Midbrain (tissue), 1 donor: ENCODE data around the gene MVP.
"Not testable (repeated sequence)": the region's sequence is repeated elsewhere in the genome, so short reads cannot be mapped to it uniquely, and the experiment has no call there.

Experiments
- DNase-seq: peaks from one replicate; lab custom pipeline; 2025; lab: John Stamatoyannopoulos, UW

MVP gene

DNA sequence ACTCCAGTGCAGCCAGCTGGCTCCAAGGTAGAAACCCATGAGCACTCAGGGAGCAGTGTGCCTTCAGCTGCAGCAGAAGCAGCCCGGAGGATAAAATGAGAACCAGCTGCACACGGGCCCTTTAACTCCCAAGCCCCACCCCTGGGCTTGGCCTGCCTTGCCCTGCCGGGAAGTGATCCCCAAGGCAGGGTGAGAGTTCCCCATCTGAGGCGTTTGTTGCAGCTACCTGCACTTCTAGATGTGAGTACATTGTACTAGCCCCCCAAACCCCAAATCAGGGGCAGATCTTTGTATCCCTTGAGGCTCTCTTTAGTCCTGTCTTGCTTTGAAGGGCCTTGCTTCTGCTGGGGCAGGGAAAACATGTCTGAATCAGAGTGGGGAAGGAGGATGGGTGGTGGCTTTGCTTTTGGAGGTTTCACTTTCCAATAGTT is at the start of gene MVP:
Gene MVP, plus strand, starts transcription at position 192 of the 431 bp plus-strand sequence. CDS start 10,088 bp downstream, outside the sequence.
- DNase-seq = peak; percentile 39

DNA sequence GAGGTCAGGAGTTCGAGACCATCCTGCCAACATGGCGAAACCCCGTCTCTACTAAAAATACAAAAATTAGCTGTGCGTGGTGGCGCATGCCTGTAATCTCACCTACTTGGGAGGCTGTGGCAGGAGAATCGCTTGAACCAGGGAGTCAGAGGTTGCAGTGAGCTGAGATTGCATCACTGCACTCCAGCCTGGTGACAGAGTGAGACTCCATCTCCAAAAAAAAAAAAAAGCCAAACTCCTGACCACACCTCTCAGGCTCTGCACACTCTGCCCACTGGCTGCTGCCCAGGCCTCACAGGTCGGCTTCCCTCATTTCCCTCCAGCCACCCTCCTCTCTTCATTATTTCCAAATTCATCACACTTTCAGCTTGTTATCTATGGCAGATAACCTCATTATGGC is 47.9 kb upstream of the MVP start:
- not testable (repeated sequence) for DNase-seq

DNA sequence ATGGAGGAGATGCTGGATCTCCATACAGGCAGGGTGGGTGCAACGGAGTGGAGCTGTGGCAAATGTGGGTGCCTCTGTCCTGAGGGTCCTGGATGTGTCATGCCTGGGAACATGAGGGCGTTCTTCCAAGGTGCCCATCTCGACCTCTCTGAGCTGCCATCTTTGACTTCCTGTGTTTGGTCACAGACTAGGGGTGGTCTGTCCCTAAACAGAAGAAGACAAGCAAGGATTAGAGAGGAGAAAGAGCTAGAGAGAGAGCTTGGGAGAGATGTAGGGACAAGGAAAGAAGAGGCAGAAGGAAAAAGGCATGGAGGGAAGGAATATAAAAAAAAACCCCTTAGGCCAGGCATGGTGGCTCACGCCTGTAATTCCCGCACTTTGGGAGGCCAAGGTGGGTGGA is 45.5 kb upstream of the MVP start:
- DNase-seq = no peak

DNA sequence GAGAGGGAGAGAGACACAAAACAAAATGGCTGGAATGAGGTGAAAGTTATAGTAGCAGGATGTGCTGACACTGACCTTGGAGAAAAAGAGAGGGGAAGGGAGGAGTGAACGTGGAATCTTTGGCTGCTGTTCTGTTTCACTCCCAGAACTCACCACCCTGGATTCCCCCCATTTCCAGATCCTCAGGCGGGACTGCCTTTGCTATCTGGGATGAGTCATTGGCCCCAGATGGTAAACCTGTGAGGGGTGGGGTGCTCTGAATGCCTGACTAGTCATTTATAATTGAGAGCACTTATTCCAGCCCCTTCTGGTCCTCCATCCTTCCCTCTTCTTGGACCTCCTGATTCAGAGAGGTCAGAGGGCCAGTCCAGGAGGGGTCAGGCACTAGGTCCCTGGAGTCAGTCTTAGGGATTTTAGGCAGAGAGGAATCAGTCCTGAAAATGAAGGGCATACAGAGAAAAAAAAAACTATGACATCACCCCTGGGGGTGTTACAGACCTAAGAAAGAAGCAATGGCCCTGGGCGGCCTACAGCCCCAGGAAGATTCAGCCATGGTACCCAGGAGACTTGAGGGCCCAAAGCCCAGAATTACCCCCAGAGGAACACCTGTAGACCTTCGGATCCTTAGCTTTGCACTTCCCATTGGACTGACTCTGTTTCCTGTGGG is 44.4 kb upstream of the MVP start:
- no peak for DNase-seq

DNA sequence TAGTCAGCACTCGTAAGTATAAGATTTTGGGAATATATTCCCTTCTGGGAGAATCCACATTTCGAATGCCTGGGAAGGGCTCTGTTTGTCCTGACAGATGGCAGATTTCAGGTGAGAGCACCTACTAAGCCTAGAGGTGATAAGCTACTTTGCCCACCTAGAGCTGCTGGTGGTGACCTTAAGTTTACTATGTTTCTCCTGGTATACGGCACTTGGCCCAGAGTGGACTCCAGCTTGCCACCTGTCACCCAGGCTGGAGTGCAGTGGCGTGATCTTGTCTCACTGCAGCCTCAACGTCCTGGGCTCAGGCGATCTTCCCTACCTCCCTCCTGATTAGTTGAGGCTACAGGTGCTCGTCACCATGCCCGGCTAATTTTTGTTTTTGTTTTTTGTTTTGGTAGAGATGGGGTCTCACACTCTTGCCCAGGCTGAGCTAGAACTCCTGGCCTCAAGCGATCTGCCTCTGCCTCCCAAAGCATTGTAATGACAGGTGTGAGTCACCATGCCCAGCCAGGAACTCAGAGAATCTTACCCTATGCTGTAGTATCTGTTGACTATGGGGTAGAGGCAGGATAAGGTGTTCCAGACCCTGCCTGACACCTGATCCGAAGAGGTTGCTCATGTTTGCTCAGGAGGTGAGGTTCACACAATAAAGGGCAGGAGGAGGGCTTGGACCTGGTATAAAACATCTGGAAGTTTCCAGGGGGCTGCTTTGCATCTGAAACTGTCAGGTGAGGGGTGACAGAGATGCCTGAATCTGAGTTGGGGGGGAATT is 42.5 kb upstream of the MVP start, which contains the start of gene ZG16:
Gene ZG16, plus strand, starts transcription at position 681 of the 775 bp plus-strand sequence. CDS start 1,011 bp downstream, outside the sequence.
- DNase-seq = no peak

DNA sequence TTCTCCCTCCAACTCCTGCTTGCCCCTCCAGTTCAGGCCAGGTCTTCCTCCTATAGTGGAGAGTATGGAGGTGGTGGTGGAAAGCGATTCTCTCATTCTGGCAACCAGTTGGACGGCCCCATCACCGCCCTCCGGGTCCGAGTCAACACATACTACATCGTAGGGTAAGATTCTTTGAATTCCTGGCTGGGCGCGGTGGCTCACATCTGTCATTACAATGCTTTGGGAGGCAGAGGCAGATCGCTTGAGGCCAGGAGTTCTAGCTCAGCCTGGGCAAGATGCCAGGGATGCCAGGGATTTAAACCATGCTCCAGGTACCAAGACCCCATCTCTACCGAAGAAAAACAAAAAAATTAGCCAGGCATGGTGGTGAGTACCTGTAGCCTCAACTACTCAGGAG is 40.8 kb upstream of the MVP start:
- DNase-seq = no peak

DNA sequence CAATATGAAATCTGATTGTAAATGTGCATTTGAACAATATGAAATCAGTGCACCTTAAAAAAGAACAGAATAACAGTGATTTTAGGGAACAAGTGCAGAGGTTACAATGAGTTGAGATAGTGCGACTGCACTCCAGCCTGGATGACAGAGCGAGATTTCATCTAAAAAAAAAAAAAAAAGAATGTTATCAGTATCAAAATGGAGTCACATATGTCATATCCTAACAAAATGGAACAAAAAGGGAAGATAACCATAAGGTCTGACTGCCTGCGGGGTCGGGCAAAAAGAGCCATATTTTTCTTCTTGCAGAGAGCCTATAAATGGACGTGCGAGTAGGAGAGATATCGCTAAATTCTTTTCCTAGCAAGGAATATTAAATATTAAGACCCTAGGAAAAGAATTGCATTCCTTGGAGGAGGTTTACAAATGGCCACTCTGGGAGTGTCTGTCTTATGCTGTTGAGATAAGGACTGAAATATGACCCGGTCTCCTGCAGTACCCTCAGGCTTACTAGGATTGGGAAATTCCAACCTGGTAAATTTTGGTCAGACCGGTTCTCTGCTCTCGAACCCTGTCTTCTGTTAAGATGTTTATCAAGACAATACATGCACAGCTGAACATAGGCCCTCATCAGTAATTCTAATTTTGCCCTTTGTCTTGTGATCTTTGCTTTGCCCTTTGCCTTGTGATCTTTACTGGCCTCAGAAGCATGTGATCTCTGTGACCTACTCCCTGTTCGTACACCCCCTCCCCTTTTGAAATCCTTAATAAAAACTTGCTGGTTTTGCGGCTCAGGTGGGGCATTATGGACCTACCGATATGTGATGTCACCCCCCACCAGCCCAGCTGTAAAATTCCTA is 36.9 kb upstream of the MVP start:
- not testable (repeated sequence) for DNase-seq

DNA sequence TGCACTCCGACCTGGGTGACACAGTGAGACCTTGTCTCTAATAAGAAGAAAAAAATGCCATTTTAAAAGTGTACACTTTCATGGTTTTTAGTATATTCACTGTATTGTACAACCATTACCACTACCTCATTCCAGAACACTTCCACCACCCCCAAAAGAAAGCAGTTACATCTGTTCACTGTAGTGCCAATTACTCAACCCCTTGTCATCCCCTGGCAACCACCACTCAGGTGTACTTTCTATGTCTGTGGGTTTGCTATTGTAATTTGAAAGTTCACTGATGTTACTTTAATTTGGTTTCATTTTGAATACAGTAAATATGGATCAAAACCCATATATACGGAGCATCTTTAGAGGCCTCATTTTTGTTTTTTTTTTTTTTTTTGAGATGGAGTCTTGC is 36.1 kb upstream of the MVP start:
- no peak for DNase-seq

DNA sequence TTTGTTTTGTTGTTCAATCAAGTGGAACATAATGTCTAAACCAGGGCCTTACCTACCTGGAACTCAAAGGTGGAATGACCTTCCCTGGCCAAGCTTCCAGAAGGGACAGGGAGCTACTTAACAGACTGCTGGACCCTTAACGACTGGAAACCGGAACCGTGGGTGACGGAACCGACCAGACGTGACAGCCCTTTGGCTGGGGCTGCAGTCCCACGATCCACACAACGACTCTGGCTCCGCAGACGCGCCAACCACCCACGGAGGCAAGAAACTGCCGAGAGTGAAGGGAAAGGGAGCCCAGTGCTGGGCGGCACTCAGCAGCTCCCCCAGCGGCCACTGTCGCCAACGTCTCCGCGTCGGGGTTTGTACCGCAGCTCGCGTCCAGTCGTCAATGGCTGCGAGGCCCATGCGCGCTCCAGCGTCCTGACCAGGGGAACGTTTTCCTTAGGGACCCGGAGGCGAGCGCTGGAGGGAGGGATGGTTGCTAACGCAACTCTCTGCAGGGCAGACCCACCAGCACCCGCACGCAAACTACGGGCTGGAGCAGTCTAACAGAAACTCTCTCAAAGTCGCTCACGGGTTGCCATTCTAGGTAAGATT is 35.3 kb upstream of the MVP start:
- DNase-seq = peak; percentile 22

DNA sequence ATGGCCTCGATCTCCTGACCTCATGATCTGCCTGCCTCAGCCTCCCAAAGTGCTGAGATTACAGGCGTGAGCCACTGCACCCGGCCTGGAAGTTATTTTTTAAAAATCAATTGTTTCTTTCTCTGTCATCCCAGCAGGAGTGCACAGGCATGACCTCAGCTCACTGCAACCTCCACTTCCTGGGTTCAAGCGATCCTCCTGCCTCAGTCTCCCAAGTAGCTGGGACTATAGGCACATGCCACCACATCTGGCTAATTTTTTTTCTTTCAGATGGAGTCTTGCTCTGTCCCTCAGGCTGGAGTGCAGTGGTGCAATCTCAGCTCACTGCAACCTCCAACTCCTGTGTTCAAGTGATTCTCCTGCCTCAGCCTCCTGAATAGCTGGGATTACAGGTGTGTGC is 33.1 kb upstream of the MVP start:
- DNase-seq = not testable (repeated sequence)

DNA sequence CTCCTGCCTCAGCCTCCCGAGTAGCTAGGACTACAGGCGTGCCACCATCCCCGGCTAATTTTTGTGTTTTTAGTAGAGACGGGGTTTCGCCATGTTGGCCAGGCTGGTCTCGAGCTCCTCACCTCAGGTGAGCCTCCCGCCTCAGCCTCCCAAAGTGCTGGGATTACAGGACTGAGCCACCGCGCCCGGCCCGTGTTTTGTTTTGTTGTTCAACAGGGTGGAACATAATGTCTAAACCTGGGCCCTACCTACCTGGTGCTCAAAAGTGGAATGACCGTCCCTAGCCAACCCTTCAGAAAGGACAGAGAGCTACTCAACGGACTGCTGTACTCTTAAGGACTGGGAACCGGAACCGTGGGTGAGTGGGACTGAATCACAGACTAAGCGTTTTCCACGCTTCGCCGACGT is 30.5 kb upstream of the MVP start:
- DNase-seq = no peak

DNA sequence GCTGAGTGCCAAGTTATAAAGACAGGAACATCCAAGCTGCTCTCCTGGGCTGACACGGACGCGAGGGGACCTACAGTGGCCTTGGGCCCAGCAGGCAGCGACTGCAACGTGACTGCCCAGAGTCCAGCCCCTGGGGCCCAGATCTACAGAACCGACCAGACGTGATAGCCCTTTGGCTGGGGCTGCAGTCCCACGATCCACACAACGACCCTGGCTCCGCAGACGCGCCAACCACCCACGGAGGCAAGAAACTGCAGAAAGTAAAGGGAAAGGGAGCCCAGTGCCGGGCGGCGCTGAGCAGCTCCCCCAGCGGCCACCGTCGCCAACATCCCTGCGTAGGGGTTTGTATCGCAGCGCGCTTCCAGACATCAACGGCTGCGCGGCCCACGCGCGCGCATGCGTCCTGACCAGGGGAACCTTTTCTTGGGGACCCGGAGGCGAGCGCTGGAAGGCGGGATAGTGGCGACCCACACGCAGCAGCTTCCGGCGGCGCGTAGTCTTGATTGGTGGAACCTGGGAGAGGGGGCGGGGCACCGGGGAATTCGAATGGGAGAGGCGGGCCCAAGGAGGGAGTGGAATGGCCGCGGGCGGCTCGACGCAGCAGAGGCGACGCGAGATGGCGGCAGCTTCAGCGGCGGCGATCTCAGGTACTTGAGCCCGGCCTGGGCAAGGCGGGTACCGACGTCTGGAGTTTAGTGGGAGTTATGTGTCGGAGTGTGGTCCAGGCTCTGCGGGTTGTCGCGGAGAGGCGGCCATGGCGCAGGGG is 29.9 kb upstream of the MVP start, which contains the start of gene KIF22:
Gene KIF22, plus strand, starts transcription at position 569 of the 766 bp plus-strand sequence. Its CDS starts 9 bp downstream, at position 578.
- DNase-seq = peak; percentile 99

DNA sequence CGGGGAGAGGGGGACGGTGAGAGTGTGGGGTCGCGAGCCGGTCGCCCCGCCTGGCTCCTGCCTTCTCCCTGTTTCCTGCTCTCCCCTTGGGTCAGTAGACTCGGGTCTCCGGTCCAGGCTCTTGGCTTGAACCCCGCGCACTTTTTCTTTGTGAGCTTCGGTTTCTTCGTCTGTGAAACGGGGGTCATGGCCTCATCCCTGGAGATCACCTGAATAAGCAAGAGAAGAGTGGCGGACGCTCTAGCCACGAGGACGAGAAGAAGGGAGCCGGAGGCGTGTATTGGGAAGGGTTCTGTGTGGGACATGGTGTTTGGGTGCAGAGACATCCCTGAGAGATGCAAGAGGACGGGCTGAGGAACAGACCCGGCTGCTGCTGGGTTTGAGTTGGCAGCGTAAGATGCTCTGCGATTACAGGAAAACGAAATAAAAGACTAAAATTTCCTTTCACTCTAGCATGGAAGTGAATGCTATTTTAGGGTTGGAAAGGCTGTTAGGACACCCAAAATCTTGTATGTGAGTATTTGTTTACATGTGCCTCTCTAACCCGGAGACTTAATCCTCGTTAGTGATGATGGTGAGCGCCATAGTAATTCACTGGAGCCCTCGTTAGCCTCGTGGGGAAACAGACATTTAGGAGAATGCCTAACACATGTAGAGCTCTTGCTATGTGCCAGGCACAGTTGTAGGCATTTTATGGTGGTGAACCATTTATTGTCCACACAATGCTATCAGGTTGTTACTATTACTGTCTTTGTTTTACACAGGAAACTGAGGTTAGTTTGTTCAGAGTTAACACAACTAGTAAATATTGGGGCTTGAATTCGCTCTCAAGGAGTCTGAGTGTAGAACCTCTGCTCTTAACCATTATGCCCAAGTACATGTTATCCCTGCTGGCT is 29.1 kb upstream of the MVP start:
- DNase-seq = no peak

DNA sequence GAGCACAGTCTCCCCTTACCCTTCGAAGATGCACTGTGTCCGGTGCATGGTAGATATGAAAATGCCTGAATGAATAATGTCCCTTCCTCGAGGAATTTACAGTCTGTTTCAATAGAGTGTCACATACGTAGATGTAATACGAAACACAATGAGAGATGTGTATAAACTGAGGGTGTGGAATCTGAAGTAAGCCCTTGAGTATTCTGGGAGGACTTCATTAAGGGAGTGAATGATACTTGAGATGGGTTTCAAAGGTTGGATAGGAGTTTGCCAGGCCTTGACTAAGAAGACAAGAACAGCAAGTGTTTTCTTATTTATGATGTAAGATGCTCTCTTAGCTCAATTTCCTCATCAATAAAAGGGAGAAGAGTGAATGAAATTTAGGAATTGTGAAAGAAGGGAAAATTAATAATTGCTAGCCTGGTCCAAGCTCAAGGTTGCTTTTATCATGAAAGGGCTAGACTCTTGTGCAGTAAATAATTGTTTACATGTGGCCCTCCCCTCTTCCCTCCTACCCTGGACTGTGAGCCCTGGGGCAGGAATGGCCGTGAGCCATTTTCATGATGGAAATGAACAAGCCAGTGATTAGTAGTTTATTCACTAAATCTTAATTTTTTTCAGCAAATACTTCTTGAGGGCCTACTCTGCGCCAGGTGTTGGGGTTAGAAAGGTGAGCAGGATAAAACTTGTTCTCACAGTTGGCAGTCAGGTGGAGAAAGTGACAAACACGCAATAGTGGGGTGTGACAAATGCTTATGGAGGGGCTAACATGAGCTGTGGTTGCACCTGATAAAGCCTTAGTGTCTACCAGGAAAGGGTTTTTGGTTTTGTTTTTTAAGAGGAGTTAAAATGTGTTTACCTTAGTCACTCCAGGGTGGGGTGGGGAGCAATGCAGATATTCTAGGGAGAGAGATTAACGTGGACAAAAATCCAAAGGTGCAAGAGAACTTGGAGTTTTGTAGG is 28.1 kb upstream of the MVP start:
- DNase-seq = no peak

DNA sequence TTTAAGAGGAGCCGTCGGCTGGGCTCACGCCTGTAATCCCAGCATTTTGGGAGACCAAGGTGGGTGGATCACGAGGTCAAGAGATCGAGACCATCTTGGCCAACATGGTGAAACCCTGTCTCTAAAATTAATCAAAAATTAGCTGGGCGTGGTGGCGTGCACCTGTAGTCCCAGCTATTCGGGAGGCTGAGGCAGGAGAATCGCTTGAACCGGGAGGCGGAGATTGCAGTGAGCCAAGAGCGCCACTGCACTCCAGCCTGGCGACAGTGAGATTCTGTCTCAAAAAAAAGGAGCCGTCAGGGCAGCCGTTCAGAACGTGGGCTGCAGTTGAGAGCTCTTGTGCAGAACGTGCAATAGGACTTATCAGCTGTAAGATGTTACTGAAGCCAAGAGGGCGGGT is 27.1 kb upstream of the MVP start:
- DNase-seq = not testable (repeated sequence)

DNA sequence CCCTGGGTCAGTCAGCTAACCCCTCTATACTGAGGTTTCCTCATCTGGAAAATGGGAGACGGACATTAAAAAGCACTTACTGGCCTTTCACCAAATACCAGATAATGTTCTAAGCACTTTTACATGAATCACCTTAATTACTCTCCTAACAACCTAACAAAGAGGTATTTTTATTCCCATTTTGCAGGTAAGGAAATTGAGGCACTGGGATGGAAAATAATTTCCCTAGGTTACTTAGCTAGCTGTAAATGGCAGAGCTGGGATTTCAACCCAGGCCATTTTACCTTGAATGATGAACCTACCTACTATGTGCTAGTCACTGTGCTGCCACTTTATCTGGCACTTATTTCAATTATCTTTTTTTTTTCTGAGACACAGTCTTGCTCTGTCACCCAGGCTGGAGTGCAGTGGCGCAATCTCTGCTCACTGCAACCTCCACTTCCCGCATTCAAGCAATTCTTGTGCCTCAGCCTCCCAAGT is 26.0 kb upstream of the MVP start:
- DNase-seq = no peak

DNA sequence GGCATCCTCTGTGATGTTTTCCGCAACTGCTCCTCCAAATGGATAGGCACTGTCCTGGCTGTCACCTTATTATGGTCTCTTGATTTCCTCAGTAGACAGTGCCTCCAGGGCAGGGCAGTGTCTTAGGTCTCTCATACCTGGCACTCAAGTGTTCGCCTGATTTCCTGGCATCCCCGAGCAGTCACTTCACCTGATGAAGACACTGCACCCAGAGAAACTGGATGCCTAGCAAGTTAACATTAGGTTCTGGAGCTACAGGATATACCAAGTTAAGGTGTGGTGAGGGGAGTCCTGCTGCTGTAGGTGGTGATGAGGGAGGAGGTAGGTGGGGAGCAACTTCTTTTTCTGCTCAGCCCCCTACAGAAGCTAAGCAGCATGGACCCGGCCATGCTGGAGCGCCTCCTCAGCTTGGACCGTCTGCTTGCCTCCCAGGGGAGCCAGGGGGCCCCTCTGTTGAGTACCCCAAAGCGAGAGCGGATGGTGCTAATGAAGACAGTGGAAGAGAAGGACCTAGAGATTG is 17.8 kb upstream of the MVP start:
- DNase-seq = no peak

DNA sequence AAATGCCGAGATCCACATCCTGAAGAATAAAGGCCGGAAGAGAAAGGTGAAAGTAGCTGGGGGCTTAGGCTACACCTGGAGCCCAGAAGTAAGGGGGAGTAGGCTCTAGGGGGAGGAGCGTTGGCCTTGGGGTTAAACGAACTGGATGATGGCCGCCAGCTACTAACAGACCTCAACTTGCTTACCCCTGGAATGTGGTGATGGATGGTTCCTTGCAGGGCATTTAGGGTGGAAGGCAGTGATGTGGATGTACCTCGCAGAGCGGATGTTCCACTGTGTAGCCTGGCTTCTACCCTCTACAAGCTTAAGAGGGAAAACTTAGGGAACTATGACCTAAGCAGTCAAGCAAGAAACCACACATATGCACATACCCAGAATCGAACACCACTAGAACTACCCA is 16.2 kb upstream of the MVP start:
- no peak for DNase-seq
